CD8-positive, alpha-beta memory T cell (primary cell): ENCODE measurements around the gene FAP. TPM values are rescaled to one million over a fixed set of nuclear protein-coding genes. Genes with fewer than 3 reads are reported as not detected.

Experiments used
- CTCF ChIA-PET: fragments of 350-600 bp; sonication (Branson Sonifier 250); formaldehyde crosslinking; loops from one replicate; lab custom pipeline; 2021; ENCODE audit warnings: antibody characterized with exemption; lab: Charles Lee
- POLR2A ChIA-PET: fragments of 350-600 bp; sonication (Branson Sonifier 250); formaldehyde crosslinking; loops from one replicate; lab custom pipeline; 2021; ENCODE audit warnings: antibody characterized with exemption; lab: Charles Lee
- DNase-seq, 5 donors: peaks; one replicate each; pipeline versions ENCODE4 v3.0.0 to v3.0.0-alpha.2; 2020 to 2022; ENCODE audit warnings: mixed read lengths in 1 of 5
- H3K27ac ChIP-seq: one replicate; pipeline ENCODE4 v1.7.0; 2013; ENCODE audit warnings: low read depth, mild to moderate bottlenecking, low read length, moderate library complexity
- H3K27me3 ChIP-seq: 2 replicates; pipeline ENCODE4 v1.7.0; 2013; ENCODE audit warnings: low read length, mild to moderate bottlenecking; ENCODE audit not compliant: insufficient read depth, poor library complexity, severe bottlenecking
- H3K36me3 ChIP-seq: 2 replicates; pipeline ENCODE4 v1.7.0; 2013; ENCODE audit warnings: mild to moderate bottlenecking, low read length, moderate library complexity; ENCODE audit not compliant: insufficient read depth
- H3K4me1 ChIP-seq: 2 replicates; pipeline ENCODE4 v1.7.0; 2013; ENCODE audit warnings: mild to moderate bottlenecking, low read length, moderate library complexity; ENCODE audit not compliant: insufficient read depth
- H3K4me3 ChIP-seq: 2 replicates; pipeline ENCODE4 v1.7.0; 2013; ENCODE audit warnings: mild to moderate bottlenecking, low read length
- H3K9me3 ChIP-seq: 2 replicates; pipeline ENCODE4 v1.7.0; 2013; ENCODE audit warnings: mild to moderate bottlenecking, low read length
- H3K27ac Mint-ChIP-seq, 8 donors: one replicate each; pipeline ENCODE4 v1.8.0; 2020 to 2021; ENCODE audit warnings: mixed read lengths in 8 of 8, mild to moderate bottlenecking in 6 of 8, inconsistent platforms in 3 of 8, moderate library complexity in 3 of 8
- H3K27me3 Mint-ChIP-seq, 2 donors: one replicate each; pipeline ENCODE4 v1.8.0; 2020 to 2021; ENCODE audit warnings: mixed read lengths in 2 of 2, mild to moderate bottlenecking in 1 of 2, moderate library complexity in 1 of 2
- H3K36me3 Mint-ChIP-seq, 3 donors: one replicate each; pipeline ENCODE4 v1.8.0; 2020 to 2021; ENCODE audit warnings: mixed read lengths in 3 of 3, inconsistent platforms in 1 of 3, mild to moderate bottlenecking in 1 of 3
- H3K4me1 Mint-ChIP-seq, 3 donors: one replicate each; pipeline ENCODE4 v1.8.0; 2020 to 2021; ENCODE audit warnings: mixed read lengths in 3 of 3, inconsistent platforms in 1 of 3, mild to moderate bottlenecking in 1 of 3
- H3K4me3 Mint-ChIP-seq, 7 donors: one replicate each; pipeline ENCODE4 v1.8.0; 2020 to 2021; ENCODE audit warnings: mixed read lengths in 7 of 7, mild to moderate bottlenecking in 6 of 7, moderate library complexity in 4 of 7, inconsistent platforms in 2 of 7
- H3K9me3 Mint-ChIP-seq, 5 donors: one replicate each; pipeline ENCODE4 v1.8.0; 2020 to 2022; ENCODE audit warnings: mixed read lengths in 5 of 5, mild to moderate bottlenecking in 3 of 5, moderate library complexity in 2 of 5, inconsistent platforms in 1 of 5
- polyA plus RNA-seq: library from polyadenylated mRNA; unstranded; fragments of 300-500 nt; fragmentation: Illumina TruSeq; gene quantifications from one replicate; pipeline ENCODE4 v1.2.3, GENCODE V29; 2021
- total RNA-seq, 2 experiments: library from RNA; stranded (reverse); gene quantifications; one replicate each; pipeline ENCODE4 v1.2.3, GENCODE V29; 2021

FAP gene
- total and polyA plus RNA-seq, 3 experiments from 2014 or later = not detected

DNA sequence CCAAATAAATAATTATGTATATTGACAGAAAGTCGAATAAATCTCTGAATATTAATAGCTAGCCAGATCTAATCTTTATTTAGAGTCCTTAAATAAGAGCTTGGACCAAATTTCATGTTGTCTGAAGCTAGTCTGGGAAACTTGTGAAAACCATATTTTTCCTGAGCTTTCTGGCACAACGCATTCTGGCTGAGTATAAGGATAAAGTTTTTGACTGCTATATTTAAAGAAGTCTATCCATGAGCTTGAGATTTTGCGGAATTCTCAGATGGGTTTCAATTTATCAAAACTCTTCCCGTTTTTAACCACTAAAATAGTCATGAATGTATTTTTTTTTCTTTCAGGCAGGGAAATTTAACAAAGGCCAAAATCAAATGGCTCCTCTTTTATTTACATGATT is 23.8 kb downstream of the FAP start:
- Histone ChIP-seq H3K27ac (no peak overlapping the region), H3K9me3 (no peaks in the 10 kb centered on the region), H3K4me3 (no peak overlapping the region), H3K4me1 (no peaks in the 10 kb centered on the region), H3K36me3 (no peaks in the 10 kb centered on the region), H3K27me3 (peaks cover 6% of the 10 kb centered on the region)
- Mint-ChIP-seq H3K9me3 (no peaks in the 10 kb centered on the region), H3K27ac (peak overlapping the region in 1 of 8 donors; percentile 36), H3K27me3 (peaks cover 18 to 55% of the 10 kb centered on the region in 2 donors), H3K36me3 (no peaks in the 10 kb centered on the region), H3K4me3 (no peak overlapping the region), H3K4me1 (peaks cover 0 to 4% (median 0%) of the 10 kb centered on the region in 3 donors)
- CTCF ChIA-PET = interaction anchor here (3.7 to 3.9 kb wide), 2 partner anchors 79 to 82 kb away, joined by 17 to 30 read pairs; no protein-coding TSS in a partner anchor
- no peak for DNase-seq
- POLR2A ChIA-PET = no interaction called here

DNA sequence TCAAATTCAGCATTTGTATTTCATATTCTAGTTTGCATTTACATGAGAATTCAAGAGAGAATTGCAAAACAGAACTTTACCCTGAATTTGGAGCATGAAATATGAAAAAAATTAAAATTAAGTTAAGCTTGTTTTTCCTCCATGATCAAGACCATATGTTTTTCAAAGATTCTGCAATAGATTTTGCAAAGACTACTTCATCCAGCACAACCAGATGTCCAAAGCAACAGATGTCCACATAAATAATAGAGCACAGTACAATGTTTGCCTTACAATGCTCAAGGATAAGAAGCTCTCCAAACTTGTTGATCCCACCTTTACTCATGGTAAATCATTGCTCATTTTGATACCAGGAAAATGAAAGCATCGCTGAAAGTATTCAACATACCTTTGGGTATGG is 25.6 kb downstream of the FAP start:
- no peak overlapping the region for H3K4me3 ChIP-seq
- POLR2A ChIA-PET = no interaction called here
- CTCF ChIA-PET = interaction anchor here (1.0 kb wide), 1 partner anchor 80 kb away, joined by 3 read pairs; no protein-coding TSS in a partner anchor
- Mint-ChIP-seq H3K27ac (no peak overlapping the region), H3K9me3 (no peaks in the 10 kb centered on the region), H3K27me3 (peaks cover 16 to 44% of the 10 kb centered on the region in 2 donors), H3K4me1 (peaks cover 0 to 4% (median 0%) of the 10 kb centered on the region in 3 donors), H3K4me3 (no peak overlapping the region), H3K36me3 (no peaks in the 10 kb centered on the region)
- H3K27ac ChIP-seq = no peak overlapping the region
- no peaks in the 10 kb centered on the region for H3K9me3 ChIP-seq
- no peaks in the 10 kb centered on the region for H3K36me3 ChIP-seq
- DNase-seq = no peak
- peaks cover 6% of the 10 kb centered on the region for H3K27me3 ChIP-seq
- H3K4me1 ChIP-seq = no peaks in the 10 kb centered on the region

- POLR2A ChIA-PET = no interaction called here
- H3K27ac ChIP-seq = no peak overlapping the region
- DNase-seq = no peak
- CTCF ChIA-PET = no interaction called here
- H3K4me1 ChIP-seq = no peaks in the 10 kb centered on the region
- Mint-ChIP-seq H3K27ac (no peak overlapping the region), H3K4me1 (no peaks in the 10 kb centered on the region), H3K9me3 (no peaks in the 10 kb centered on the region), H3K27me3 (peaks cover 6 to 29% of the 10 kb centered on the region in 2 donors), H3K4me3 (no peak overlapping the region), H3K36me3 (no peaks in the 10 kb centered on the region)
- no peaks in the 10 kb centered on the region for H3K27me3 ChIP-seq
- H3K9me3 ChIP-seq = no peaks in the 10 kb centered on the region
- H3K4me3 ChIP-seq = no peak overlapping the region
- no peaks in the 10 kb centered on the region for H3K36me3 ChIP-seq
These were observed 28.1 kb downstream of the FAP start for GRCh38 chr2:162215162-162215561.

DNA sequence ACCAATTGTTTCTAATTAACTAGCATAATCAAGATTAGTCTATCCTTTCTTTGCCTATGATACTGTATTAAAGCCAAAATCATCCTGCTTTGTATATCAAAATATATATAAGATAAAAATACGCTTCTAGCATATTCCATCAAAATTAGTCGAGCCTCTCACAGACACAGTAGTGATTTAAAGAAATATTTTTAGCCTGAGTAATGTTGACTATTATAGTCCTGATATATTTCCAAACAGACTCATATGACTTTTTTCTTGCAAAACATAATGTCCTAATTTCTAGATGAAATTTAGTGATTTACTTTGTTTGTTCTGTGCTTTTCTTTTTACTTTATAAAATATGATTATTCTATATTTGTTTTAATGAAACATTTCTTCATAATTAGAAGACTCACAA is 30.9 kb downstream of the FAP start:
- Mint-ChIP-seq H3K27me3 (peaks cover 2 to 14% of the 10 kb centered on the region in 2 donors), H3K36me3 (no peaks in the 10 kb centered on the region), H3K4me3 (no peak overlapping the region), H3K9me3 (no peaks in the 10 kb centered on the region), H3K27ac (no peak overlapping the region), H3K4me1 (no peaks in the 10 kb centered on the region)
- Histone ChIP-seq H3K9me3 (no peaks in the 10 kb centered on the region), H3K4me3 (no peak overlapping the region), H3K27ac (no peak overlapping the region), H3K4me1 (no peaks in the 10 kb centered on the region), H3K36me3 (no peaks in the 10 kb centered on the region), H3K27me3 (no peaks in the 10 kb centered on the region)
- no peak for DNase-seq
- CTCF ChIA-PET = interaction anchor here (1.1 kb wide), 1 partner anchor 9 kb away, joined by 3 read pairs; no protein-coding TSS in a partner anchor
- POLR2A ChIA-PET = no interaction called here

- H3K27ac ChIP-seq = no peak overlapping the region
- ChIA-PET POLR2A (no interaction called here), CTCF (interaction anchor here (1.0 kb wide), 1 partner anchor 9 kb away, joined by 3 read pairs; no protein-coding TSS in a partner anchor)
- no peak for DNase-seq
- H3K9me3 ChIP-seq = no peaks in the 10 kb centered on the region
- no peaks in the 10 kb centered on the region for H3K36me3 Mint-ChIP-seq
- no peak overlapping the region for H3K4me3 Mint-ChIP-seq
- no peaks in the 10 kb centered on the region for H3K36me3 ChIP-seq
- H3K4me1 ChIP-seq = no peaks in the 10 kb centered on the region
- peaks cover 2 to 8% of the 10 kb centered on the region in 2 donors for H3K27me3 Mint-ChIP-seq
- no peaks in the 10 kb centered on the region for H3K9me3 Mint-ChIP-seq
- no peaks in the 10 kb centered on the region for H3K27me3 ChIP-seq
- no peaks in the 10 kb centered on the region for H3K4me1 Mint-ChIP-seq
- no peak overlapping the region for H3K27ac Mint-ChIP-seq
- H3K4me3 ChIP-seq = no peak overlapping the region
These were observed 31.5 kb downstream of the FAP start for GRCh38 chr2:162211732-162212131.

DNA sequence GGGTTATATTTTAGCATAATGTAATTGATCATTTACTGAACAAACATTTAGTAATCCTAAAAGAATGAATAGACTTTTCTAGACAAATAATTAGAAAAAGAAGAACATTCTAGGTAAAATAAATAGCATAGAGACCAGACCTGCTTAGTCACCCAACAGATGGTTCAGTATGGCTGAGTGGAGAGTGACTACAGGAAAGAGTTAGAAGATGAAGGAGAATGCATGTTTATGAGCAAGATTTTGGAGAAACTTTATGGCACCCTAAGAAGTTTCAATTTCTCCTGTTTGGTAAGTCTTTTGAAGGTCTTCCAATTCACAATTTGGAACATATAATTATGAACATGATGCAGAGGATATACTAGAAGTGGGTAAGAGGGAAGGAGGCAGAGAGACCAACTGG is 32.9 kb downstream of the FAP start:
- no peaks in the 10 kb centered on the region for H3K4me1 Mint-ChIP-seq
- POLR2A ChIA-PET = no interaction called here
- Histone ChIP-seq H3K36me3 (no peaks in the 10 kb centered on the region), H3K9me3 (no peaks in the 10 kb centered on the region), H3K4me1 (no peaks in the 10 kb centered on the region), H3K27ac (no peak overlapping the region), H3K27me3 (no peaks in the 10 kb centered on the region), H3K4me3 (no peak overlapping the region)
- no peak overlapping the region for H3K27ac Mint-ChIP-seq
- no peaks in the 10 kb centered on the region for H3K36me3 Mint-ChIP-seq
- no peak for DNase-seq
- H3K9me3 Mint-ChIP-seq = no peaks in the 10 kb centered on the region
- H3K4me3 Mint-ChIP-seq = no peak overlapping the region
- peaks cover 0 to 2% of the 10 kb centered on the region in 2 donors for H3K27me3 Mint-ChIP-seq
- CTCF ChIA-PET = no interaction called here

- Histone ChIP-seq H3K27me3 (no peaks in the 10 kb centered on the region), H3K27ac (no peak overlapping the region), H3K9me3 (no peaks in the 10 kb centered on the region), H3K36me3 (no peaks in the 10 kb centered on the region), H3K4me1 (no peaks in the 10 kb centered on the region), H3K4me3 (no peak overlapping the region)
- DNase-seq = no peak
- Mint-ChIP-seq H3K27me3 (peaks cover 3 to 41% of the 10 kb centered on the region in 2 donors), H3K27ac (no peak overlapping the region), H3K4me1 (no peaks in the 10 kb centered on the region), H3K9me3 (no peaks in the 10 kb centered on the region), H3K4me3 (no peak overlapping the region), H3K36me3 (no peaks in the 10 kb centered on the region)
- ChIA-PET POLR2A (no interaction called here), CTCF (no interaction called here)
These were observed 41.0 kb downstream of the FAP start for GRCh38 chr2:162202203-162202602.

GRCh38 chr2:162200636-162201035 is 42.6 kb downstream of the FAP start:
- Histone ChIP-seq H3K27me3 (no peaks in the 10 kb centered on the region), H3K9me3 (no peaks in the 10 kb centered on the region), H3K36me3 (no peaks in the 10 kb centered on the region), H3K4me3 (no peak overlapping the region), H3K4me1 (no peaks in the 10 kb centered on the region), H3K27ac (no peak overlapping the region)
- ChIA-PET POLR2A (no interaction called here), CTCF (no interaction called here)
- Mint-ChIP-seq H3K27ac (no peak overlapping the region), H3K9me3 (no peaks in the 10 kb centered on the region), H3K27me3 (peaks cover 3 to 54% of the 10 kb centered on the region in 2 donors), H3K36me3 (no peaks in the 10 kb centered on the region), H3K4me1 (no peaks in the 10 kb centered on the region), H3K4me3 (no peak overlapping the region)
- no peak for DNase-seq
